ENCODE measurements around the gene TMEM178B.

DNA sequence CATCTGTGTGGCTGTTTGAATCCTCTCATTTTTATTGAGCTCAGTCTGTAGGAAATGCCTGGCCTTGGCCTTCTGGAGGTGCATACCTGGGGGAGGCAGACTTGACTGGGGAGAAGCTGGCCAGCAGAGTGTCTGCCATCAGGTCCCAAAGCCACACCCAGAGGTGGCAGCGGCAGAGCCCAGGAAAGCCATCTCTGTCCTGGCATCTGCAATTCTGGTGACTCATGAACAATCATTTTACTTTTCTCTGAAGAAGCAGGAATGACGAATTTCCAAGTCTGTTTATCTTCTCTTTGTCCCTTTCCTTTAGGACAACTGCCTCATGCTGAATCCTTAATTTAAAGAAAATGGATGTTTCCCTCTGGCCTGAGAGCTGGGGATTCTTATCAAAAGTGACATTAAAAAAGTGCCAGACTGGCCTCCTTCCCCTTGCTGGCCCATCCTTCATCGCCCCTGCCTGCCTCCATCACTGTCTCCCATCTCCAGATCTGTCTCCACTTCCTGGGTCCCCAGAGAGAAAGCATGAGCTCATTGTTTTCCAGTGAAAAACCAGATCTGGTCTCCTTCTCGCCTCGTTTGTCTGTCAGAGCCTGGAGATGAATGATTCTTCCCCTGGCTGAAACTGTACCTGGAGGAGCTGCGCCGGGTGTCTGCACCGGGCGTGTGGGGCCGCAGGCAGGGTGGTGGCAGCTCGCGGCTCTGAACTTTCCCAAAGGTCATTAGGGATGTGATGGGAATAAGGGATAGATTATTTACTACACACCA lies 124.5 kb downstream of the TMEM178B start:
- no peak for TF ChIP-seq POLR2A (IDR thresholded peaks at IDR 0.05)
- no peak for TF ChIP-seq CTCF (IDR thresholded peaks at IDR 0.05 in 4 of 5, conservative IDR thresholded peaks at IDR 0.05 in 1 of 5)
